ENCODE results near the gene PARP8.

Gene PARP8

DNA sequence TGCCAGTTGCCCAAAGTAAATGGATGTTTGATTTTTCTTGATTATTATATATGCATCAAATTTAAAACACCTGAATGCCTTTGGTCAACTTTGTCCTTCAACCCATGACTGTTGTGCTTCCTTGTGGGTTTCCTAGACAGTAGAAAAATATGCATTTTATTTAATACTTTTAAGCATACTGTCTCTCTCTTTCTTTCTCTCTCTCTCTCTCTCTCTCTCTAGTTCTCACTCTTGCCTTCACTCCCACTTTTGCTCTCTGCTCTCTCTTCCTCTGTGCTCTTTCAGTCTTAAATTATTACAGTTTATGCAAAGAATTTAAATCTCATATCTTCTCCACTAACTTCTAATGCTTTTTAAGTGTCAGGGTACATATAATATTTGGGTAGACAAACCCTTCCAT, 173.0 kb downstream of the PARP8 start:
- TF ChIP-seq, protein P1, sequence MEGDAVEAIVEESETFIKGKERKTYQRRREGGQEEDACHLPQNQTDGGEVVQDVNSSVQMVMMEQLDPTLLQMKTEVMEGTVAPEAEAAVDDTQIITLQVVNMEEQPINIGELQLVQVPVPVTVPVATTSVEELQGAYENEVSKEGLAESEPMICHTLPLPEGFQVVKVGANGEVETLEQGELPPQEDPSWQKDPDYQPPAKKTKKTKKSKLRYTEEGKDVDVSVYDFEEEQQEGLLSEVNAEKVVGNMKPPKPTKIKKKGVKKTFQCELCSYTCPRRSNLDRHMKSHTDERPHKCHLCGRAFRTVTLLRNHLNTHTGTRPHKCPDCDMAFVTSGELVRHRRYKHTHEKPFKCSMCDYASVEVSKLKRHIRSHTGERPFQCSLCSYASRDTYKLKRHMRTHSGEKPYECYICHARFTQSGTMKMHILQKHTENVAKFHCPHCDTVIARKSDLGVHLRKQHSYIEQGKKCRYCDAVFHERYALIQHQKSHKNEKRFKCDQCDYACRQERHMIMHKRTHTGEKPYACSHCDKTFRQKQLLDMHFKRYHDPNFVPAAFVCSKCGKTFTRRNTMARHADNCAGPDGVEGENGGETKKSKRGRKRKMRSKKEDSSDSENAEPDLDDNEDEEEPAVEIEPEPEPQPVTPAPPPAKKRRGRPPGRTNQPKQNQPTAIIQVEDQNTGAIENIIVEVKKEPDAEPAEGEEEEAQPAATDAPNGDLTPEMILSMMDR (IDR thresholded peaks at IDR 0.05; ENCODE audit: borderline replicate concordance, control extremely low read depth, extremely low read depth, insufficient read depth, missing control alignments), result no peak

DNA sequence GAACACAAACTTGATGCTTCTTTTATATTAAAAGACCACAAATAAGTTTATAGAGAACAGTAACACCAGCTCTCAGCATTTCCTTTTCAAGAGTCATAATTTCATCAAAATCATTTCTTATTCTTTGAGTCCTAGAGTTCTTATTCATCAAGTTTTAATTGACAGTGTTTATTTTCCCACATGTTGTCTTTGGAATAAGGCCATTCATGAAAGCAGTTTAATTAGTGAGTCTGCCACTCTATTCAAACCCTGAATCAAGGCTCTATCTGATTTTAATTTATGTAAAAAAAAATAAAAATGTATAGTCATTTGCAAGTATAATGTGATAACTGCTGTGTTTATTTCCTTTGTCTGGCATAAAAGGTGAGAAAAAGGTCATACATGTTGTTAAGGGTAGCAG, 176.7 kb downstream of the PARP8 start:
- in situ Hi-C loops (cut with MboI; ENCODE audit: low sequenced_read_pairs, unreplicated experiment), result no loop called here
- no peak for DNase-seq (ENCODE audit: low spot score)
- TF ChIP-seq, protein P1 (IDR thresholded peaks at IDR 0.05; ENCODE audit: borderline replicate concordance, control extremely low read depth, extremely low read depth, insufficient read depth, missing control alignments), result no peak

More for the DNA sequence above, 173.0 kb downstream of the PARP8 start:
- DNase-seq (ENCODE audit: low spot score), result no peak
- in situ Hi-C loops (cut with MboI; ENCODE audit: low sequenced_read_pairs, unreplicated experiment), result no loop called here

DNA sequence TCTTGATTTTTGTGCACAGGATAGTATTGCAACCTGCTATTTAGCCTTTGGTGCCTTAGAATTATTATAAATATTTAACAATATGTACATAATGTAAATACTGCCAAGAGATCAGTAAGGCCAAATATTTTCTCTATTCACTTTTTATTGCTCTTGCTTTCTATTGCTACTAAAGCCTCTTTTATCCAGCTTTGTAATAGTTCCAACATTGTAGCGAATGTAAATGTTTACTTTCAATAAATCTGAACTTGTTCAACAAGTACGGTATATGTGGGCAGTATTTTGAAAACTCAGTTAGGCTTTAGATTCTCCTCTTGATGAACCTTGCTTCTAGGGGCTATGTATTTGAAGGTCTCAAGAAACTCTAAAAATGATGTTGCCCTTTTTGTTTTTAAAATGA, 179.8 kb downstream of the PARP8 start:
- DNase-seq (ENCODE audit: low spot score), result no peak
- in situ Hi-C loops (cut with MboI; ENCODE audit: low sequenced_read_pairs, unreplicated experiment), result no loop called here
- TF ChIP-seq, protein P1 (IDR thresholded peaks at IDR 0.05; ENCODE audit: borderline replicate concordance, control extremely low read depth, extremely low read depth, insufficient read depth, missing control alignments), result no peak

DNA sequence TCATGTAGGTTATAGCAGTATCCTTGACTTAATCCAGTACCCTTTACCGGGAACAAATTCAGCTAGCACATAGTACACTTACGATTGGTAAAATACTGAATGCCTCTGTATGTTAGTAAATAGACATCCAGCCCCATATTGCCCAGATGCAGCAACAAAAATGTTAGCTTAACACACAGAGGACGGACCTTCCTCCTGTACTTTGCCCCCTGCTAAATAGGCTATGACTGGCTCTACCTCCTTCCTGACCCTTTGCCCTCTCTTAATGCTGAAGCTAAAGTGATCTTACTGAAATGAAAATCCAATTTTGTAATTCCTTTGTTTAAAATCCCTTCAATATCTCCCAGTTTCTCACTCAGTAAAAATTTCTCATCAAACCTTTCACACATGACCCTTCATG, 183.1 kb downstream of the PARP8 start:
- TF ChIP-seq, protein P1 (IDR thresholded peaks at IDR 0.05; ENCODE audit: borderline replicate concordance, control extremely low read depth, extremely low read depth, insufficient read depth, missing control alignments), result no peak
- in situ Hi-C loops (cut with MboI; ENCODE audit: low sequenced_read_pairs, unreplicated experiment), result no loop called here
- DNase-seq (ENCODE audit: low spot score), result no peak

DNA sequence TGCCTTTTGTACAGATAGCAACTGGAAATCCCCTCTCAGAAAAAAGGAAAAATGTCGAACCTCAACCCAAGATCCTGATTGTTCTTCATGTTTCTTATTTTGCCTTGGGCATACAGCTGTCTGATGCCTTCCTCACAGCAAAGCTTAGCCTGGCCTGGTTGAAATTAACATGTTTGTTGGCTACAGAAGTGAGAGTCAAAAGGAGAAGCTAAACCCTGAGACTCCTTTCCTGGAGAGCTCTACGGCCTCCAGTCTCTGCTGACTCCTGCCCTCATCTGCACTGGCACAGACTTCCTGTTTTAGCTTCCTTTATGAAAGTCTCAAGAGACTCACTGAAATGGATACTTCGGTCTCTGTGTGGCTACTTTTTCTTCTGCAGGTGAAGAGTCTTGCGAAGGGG, 186.7 kb downstream of the PARP8 start:
- in situ Hi-C loops (cut with MboI; ENCODE audit: low sequenced_read_pairs, unreplicated experiment), result no loop called here
- TF ChIP-seq, protein P1 (IDR thresholded peaks at IDR 0.05; ENCODE audit: borderline replicate concordance, control extremely low read depth, extremely low read depth, insufficient read depth, missing control alignments), result no peak
- DNase-seq (ENCODE audit: low spot score), result no peak

DNA sequence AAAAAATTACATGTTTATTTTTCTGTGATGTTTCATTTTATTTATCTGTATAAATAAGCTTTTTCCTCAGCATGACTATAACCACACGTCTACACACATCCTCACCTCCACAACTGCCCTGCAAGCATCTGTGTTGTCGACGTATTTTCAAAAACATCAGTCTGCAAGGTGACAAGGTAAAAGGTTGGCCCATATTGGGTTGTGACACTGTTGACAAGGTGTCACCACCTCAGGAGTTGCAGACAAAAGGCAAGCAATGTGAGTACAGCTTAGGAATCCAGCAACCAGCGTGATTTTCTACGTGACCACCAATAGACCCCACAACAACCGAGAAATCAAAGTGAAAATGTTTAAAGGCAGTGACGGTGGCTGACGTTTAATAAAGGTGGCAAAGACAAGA, 187.6 kb downstream of the PARP8 start:
- TF ChIP-seq, protein P1 (IDR thresholded peaks at IDR 0.05; ENCODE audit: borderline replicate concordance, control extremely low read depth, extremely low read depth, insufficient read depth, missing control alignments), result no peak
- no peak for DNase-seq (ENCODE audit: low spot score)
- in situ Hi-C loops (cut with MboI; ENCODE audit: low sequenced_read_pairs, unreplicated experiment), result no loop called here

DNA sequence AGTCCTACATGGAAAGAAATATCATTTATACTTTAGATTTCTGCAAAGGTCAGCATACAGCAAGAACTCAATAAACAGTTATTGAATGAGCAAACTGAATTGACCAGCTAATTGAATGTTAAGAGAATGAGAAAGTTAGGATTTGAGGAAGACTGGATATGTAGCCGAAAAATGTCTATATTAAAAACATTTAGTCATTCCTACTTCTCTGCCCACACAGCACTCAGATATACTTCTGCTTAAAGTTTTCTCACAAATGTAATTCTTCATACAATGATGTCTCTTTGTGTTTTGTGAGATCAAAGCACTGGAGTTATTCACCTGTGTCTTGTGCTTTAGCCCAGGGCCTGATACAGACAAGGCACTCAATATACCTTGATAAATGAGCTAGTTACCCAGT, 188.6 kb downstream of the PARP8 start:
- no peak for DNase-seq (ENCODE audit: low spot score)
- TF ChIP-seq, protein P1 (IDR thresholded peaks at IDR 0.05; ENCODE audit: borderline replicate concordance, control extremely low read depth, extremely low read depth, insufficient read depth, missing control alignments), result no peak
- in situ Hi-C loops (cut with MboI; ENCODE audit: low sequenced_read_pairs, unreplicated experiment), result no loop called here
